ENCODE results near the gene ZMYND19.
"Not testable (repeated sequence)": the region's sequence is repeated elsewhere in the genome, so short reads cannot be mapped to it uniquely, and the experiment has no call there.

DNA sequence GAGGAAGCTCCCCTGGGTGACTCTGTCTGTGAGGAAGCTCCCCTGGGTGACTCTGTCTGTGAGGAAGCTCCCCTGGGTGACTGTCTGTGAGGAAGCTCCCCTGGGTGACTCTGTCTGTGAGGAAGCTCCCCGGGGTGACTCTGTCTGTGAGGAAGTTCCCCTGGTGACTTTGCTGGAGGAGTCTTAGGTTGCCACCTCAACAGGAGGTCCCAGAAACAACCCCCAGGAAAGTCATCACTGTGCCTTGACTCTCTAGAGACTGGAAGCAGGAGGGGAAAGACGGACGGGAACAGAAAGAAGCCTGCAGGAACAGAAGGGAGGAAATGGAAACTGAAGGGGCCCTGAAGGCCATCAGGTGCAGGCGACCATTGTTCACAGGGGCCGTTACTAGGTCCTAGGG lies 21.9 kb downstream of the ZMYND19 start:
- TF ChIP-seq, protein P1, sequence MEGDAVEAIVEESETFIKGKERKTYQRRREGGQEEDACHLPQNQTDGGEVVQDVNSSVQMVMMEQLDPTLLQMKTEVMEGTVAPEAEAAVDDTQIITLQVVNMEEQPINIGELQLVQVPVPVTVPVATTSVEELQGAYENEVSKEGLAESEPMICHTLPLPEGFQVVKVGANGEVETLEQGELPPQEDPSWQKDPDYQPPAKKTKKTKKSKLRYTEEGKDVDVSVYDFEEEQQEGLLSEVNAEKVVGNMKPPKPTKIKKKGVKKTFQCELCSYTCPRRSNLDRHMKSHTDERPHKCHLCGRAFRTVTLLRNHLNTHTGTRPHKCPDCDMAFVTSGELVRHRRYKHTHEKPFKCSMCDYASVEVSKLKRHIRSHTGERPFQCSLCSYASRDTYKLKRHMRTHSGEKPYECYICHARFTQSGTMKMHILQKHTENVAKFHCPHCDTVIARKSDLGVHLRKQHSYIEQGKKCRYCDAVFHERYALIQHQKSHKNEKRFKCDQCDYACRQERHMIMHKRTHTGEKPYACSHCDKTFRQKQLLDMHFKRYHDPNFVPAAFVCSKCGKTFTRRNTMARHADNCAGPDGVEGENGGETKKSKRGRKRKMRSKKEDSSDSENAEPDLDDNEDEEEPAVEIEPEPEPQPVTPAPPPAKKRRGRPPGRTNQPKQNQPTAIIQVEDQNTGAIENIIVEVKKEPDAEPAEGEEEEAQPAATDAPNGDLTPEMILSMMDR (IDR thresholded peaks at IDR 0.05), result not testable (repeated sequence)
- not testable (repeated sequence) for TF ChIP-seq POLR2A (IDR thresholded peaks at IDR 0.05)
